Caki2 (cell line): ENCODE results near the gene TMEM198. TPM values are rescaled to one million over a fixed set of nuclear protein-coding genes. Genes with fewer than 3 reads are reported as not detected.

Experiments
- DNase-seq: peaks from one replicate; pipeline ENCODE4 v3.0.0-alpha.2; 2015; ENCODE audit warnings: low read depth
- in situ Hi-C: cut with HindIII; loops from 2 replicates; pipeline ENCODE4 v1.10.0; 2016; ENCODE audit warnings: low sequenced_read_pairs, low pct_unique_long_range_greater_than_20kb, mixed read lengths
- total RNA-seq: library from RNA; depleted of rRNA; stranded (reverse); fragments of >200 nt; shearing (Covaris generic); gene quantifications from 2 replicates; pipeline ENCODE4 v1.2.3, GENCODE V29; 2014; ENCODE audit warnings: low replicate concordance

Gene TMEM198
- total RNA-seq, 1 experiment from 2014 or later, result 4.5 TPM

DNA sequence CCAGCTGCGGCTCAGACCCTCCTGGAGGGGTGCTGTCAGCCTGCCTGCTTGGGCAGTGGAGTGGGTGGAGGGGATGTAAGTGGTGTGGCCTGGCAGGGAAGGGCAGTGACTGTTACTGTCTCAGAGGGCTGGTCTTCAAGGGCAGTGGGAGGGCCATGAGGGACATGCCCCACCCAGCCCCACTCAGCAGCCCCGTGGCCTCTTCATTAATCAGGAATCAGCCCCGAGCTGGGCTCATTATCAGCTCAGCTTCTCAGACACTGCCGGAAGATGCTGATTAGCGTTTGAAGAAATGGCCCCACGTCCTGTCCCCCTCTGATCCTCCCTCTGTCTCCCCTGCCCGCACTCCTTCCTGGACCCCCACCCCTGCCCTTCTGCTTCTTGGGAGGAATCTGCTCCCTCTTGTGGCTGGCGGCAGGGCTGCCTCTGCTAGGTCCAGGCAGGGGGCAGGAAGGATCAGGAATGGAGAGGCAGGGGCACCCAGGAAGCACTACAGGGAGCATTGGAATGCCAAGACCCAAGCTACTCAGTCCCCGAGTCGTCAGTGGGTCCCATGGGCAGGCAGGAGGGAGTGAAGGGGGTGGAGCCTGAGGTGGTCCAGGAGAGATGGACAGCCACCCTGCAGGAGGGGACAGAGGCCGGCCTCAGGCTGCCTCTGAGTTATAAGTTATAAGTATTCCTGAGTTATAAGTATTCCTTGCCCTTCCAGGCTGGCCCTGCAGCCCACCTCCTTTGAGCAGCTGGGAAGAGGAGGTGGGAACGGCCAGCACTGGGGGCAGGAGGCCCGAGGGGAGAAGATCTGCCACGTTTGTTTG is 22.6 kb upstream of the TMEM198 start:
- in situ Hi-C loops, result no loop called here
- DNase-seq, result peak; percentile 58

DNA sequence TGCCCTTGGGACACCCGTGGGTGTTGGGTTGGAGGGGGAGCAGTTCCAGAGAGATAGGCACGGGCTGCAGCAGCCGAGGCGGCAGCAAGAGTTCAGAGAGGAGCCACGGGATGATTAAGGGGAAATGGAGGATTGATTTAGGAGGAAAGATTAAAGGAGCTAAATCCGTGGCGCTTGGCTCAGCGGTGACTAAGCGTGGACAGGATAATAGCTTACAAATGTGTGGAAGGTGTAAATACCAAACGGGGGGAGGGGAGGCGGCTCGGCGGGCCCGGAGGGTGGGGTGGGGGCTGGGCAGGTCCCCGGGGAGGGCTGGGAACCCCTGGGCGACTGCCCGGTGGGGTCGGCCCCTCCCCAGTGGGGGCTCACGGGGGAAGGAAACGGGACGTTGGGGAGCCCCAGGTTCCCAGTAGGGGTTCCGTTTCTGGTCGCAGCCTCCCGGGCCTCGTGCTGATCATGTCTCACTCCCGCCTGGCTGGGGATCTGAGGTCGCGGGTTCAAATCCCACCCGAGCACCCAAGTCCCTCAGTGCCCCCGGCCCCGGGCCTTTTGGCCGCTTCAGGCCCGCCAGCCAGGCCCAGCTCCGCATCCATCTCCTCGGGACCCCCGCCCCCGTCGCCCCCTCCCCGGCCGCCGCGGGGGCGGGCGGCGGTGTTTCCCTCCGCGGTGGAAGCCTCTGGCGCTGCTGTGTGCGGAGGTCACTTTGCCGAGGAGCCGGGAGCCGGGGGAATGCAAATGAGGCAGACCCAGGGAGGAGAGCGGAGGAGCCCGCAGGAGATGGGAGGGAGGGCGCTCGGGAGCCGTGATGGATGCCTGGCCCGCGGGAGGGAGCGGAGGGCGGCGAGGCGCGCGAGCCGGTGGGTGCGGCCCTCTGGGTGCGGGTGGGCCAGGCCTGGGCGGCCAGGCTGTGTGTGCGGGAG is 21.5 kb upstream of the TMEM198 start:
- no peak for DNase-seq

DNA sequence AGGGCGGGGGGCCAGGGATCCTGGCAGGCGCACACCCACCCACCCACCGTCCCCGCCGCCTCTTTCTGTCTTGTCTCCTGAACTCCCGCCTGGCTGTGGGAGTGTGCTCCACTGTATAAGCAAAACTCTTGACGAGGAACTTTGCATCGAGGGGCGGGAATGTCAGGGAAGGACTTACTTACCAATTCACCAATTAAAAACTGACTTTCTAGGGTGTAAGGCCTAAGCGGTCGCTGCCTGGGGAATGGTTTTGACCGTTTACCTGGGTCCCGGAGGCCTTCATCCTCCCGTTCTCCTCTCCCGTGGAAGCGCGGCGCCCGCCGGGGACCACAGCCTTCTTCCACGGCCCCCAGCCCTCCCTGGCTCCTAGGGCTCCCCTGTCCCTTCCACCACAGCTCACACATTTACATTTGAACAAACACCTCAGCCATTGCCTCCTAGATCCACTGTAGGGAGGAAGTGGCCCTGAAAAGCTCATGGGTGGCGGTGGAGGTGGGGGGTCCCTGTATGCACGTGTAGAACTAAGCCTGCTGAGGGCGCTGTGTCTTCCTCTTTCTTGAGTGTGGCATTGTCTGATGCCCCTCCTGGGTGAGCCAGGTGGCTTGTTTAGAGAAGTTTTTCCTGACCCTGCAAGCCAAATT is 20.7 kb upstream of the TMEM198 start:
- in situ Hi-C loops, result no loop called here
- DNase-seq, result no peak

More for the DNA sequence above, 21.5 kb upstream of the TMEM198 start:
- in situ Hi-C loops, result no loop called here

DNA sequence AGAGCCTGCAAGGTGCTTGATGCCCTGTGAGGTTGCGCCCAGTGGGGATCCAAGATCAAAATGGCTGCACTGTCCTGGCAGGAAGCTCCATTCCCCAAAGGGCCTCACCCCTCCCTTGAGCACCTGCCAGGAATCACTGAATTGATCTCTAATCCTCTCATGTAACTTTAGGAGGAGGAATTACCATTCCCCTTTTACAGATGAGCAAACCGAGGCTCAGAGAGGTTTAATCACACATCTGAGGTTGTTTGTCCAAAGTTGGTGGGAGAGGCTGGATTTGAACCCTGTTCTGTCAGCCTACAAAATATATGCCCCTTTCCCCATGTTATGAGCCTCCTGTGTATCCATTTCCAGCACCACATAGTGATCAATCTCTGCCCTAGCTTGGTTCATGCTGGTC is 19.0 kb upstream of the TMEM198 start:
- DNase-seq, result no peak
- in situ Hi-C loops, result no loop called here

DNA sequence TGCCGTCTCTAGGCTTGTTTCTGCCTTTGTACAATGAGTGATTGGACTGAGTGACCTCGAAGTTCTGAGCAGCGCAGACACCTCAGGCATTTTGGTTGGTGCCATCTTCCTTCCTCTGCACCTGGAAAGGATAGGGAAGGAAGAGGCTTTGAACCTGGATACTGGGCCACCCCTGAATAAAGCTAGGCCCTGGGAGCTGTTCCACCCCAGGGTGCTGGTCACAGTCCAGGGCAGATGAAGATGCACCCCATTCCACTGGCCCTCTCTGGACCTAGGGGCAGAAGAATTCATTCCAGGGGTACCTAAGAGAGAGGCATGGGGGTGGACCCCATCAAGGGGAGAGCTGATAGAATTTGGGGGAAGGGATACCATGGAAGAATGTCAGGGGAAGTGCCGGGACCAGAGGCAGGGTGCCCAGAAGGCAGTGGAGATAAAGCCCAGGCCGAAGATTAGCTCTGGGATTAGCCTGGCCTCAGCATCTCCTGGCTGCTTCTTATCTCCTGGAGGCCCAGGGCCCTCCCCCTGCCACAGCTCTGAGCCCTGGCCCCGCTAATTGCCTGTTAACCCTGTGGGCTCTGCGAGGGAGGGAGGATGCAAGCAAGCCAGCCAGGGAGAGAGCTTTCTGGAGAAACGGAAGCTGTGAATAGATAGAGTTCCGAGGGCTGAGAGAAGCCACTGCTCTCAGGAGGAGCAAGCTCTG is 18.1 kb upstream of the TMEM198 start:
- in situ Hi-C loops, result no loop called here
- no peak for DNase-seq

DNA sequence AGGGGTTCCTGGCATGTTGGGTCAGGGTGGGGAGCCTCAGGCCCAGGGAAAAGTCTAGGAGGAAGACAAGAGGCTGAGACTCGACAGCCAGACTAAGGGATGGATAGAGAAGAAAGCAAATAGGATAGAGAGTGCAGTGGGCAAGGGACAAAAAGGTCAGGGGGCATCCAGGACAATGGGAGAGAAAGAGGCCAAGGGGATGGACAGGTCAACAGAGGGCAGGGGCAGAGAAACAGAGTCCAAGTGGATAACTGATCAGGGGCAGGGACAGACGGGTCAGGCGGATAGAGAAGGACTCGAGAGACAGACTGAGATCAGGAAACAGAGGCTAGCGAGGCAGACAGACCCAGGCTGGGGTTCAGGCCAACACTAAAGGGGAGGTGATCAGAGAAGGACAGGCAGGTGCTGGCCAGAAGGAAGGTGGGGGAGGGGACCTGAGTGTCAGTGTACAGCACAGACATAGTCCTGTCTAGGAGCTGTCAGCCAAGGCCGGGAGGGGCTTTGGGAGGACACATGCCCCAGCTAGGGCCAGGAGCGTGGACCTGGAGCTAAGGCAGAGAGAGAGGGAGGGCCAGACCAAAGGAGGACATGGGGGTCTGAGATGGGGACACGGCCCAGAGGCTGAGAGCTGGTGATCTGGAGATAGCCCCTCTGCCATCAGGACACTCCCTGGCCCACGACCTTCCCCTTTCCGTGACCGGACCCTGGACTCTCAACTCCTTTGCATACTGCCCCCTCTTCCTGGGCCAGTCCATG is 17.3 kb upstream of the TMEM198 start:
- no peak for DNase-seq
- in situ Hi-C loops, result no loop called here

DNA sequence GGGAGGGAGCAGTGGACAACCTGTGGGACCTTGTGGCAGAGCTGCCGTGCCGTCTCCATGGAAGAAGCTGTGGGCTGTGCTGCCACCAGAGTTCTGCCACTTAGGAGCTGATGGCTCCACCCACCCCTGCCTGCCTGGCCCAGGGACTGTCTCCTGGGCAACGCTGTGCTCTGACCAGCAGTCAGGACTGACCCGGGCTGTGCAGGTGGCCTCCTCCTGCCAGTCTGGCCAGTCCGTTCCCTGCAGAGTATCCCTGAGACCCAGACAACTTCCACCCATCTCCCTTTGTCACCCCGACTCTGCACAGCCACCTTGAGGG is 16.8 kb upstream of the TMEM198 start:
- DNase-seq, result no peak
- in situ Hi-C loops, result no loop called here

DNA sequence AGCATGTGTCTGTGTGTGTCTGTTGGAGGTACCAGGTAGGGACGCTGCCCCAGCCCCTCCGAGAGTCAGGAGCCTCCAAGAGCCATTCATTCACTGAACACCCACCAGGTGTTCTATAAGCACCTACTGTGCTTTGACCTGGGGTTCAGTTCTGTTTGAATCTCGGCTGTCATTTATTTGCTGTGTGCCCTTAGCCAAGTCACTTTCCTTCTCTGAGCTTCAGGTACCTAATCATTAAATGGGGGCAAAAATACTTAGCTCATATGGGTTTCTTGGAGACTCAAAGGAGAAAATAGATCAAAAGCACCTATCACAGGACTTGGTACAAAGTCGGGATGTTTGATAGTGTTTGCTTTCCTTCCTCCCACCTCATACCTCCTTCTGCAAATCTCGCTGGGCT is 16.4 kb upstream of the TMEM198 start:
- DNase-seq, result no peak
- in situ Hi-C loops, result no loop called here

DNA sequence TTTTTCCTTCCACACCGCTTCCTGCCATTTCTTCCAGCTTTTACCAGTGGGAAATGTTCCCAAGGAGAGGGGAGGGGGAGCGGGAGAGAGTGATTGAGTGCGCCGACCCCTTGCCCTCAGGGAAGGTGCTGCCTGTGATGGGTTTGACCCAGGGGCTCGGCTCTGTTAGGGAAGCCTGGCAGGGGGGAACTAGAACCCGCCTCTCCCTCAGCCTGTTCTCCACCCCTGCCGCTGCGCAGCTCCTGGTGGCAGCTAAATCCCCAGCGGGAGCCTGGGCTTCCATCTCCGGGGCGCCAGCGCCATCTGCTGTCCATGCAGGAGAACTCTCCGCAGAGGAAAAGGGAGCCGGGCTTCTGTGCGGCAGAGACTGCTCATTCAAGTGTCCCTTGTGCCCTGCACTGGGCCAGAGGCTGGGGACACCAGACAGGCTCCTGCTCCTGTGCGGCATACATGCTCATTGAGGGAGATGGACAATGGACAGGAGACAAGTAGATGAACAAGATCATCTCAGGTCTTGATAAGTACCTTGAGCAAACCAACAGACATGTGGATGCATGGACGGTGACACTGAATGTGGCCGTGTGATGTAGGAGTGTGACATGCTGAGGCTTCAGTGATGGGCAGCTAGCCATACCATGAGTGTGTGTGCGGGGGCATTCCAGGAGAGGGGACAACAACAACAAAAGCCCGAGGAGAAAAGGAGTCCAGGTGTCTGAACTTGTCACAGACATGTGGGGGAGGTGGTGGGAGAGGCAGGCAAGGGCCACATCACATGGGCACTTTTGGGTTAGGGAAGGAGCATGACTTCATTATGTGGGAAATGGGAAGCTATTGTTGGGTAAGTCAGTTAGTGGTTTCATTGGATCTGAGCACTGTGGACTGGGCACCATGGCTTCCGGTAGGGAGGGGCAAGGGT is 13.5 kb upstream of the TMEM198 start:
- in situ Hi-C loops, result no loop called here
- DNase-seq, result peak; percentile 62

DNA sequence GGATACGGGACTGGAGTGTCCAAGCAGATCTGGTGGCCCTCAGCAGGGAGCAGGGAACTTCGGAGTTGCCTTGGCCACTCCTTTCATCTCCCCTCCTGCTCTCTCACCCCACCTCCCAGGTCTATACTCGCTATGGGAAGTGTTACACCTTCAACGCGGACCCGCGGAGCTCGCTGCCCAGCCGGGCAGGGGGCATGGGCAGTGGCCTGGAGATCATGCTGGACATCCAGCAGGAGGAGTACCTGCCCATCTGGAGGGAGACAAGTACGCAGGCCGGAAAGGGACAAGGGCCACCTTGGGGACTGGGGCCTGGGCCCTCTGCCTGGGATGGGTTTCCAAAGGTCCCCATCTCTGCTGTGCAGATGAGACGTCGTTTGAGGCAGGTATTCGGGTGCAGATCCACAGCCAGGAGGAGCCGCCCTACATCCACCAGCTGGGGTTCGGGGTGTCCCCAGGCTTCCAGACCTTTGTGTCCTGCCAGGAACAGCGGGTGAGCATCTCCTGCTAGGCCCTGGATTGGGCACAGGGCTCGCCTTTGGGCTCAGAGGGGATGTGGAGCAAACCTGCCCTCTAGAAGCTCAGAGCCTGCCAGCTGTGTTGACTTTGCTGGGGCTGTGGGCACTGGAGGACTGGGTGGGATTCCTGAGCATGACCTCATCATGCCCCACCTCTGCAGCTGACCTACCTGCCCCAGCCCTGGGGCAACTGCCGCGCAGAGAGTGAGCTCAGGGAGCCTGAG is 12.0 kb upstream of the TMEM198 start:
- in situ Hi-C loops, result no loop called here
- no peak for DNase-seq

DNA sequence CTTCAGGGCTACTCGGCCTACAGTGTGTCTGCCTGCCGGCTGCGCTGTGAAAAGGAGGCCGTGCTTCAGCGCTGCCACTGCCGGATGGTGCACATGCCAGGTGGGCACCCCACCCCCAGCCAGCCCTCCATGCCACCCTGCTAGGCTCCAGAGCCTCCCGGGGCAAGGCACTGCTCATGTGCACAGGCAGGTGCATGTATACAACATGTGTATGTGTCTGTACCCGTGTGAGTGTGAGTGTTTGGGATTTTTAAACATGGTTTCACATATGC is 11.5 kb upstream of the TMEM198 start:
- in situ Hi-C loops, result no loop called here
- no peak for DNase-seq

DNA sequence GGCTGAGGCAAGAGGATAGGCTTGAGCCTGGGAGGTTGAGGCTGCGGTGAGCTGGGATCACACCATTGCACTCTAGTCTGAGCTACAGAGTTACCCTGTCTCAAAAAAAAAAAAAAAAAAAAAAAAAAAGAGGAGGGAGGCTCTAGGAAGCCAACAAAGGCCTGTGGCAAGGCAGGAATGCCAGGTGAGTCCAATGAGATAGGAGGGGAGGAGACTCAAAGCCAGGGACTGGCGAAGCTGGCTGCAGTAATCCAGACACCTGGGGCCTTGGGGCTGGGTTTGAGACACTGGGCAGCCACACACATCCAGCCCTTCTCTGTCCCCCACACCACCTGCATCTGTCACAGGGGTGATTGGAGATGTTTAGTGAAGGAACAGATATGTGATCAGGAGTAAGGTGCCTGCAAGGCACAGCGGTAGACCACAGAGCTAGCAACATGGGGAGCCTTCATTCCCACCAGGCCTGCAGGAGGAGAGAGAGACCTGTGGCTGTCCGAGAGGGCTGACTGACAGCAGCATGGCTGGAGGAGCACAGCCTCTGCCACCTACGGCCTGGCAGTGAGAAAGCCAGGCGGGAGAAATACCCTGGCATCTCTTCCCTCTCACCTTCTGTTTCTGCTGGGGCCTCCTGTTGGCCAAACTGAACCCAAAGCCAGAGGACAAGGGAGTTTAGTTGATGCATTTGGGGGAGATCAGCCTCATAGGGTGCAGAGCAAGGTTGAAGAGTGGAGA is 9.7 kb upstream of the TMEM198 start:
- in situ Hi-C loops, result no loop called here
- DNase-seq, result no peak

DNA sequence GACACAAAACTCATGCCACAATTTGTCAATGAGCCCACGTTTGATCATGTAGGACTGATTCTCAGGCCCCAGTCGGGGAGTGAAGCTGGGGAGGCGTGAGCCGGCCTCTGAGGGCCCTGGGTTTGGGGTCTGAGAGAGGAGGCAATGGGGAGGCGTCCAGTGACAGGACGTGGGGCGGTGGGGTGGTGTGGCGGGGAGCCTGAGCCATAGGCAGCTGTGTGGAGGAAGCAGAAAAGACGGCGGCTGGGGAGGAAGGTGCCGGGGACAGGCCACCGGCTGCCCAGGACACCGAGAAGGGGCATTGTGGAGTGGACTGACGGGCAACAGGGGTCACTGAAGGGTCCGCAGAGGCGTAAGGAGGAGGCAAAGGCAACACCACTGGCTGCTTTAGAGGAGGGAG is 7.4 kb upstream of the TMEM198 start:
- in situ Hi-C loops, result no loop called here

DNA sequence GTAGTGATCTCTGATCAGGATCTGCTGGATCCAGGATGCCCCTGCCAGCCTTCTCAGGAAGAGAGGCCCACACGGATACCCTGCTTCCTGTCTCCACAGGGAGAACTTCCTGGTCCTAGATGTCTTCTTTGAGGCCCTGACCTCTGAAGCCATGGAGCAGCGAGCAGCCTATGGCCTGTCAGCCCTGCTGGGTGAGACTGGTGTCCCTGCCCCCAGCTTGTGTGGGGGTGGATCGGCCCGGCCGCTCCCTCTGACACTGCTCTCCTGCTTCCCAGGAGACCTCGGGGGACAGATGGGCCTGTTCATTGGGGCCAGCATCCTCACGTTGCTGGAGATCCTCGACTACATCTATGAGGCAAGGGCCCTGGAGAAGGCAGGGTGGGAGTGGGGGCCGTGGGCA is 6.9 kb upstream of the TMEM198 start:
- DNase-seq, result no peak
- in situ Hi-C loops, result no loop called here

More for the DNA sequence above, 7.4 kb upstream of the TMEM198 start:
- no peak for DNase-seq

DNA sequence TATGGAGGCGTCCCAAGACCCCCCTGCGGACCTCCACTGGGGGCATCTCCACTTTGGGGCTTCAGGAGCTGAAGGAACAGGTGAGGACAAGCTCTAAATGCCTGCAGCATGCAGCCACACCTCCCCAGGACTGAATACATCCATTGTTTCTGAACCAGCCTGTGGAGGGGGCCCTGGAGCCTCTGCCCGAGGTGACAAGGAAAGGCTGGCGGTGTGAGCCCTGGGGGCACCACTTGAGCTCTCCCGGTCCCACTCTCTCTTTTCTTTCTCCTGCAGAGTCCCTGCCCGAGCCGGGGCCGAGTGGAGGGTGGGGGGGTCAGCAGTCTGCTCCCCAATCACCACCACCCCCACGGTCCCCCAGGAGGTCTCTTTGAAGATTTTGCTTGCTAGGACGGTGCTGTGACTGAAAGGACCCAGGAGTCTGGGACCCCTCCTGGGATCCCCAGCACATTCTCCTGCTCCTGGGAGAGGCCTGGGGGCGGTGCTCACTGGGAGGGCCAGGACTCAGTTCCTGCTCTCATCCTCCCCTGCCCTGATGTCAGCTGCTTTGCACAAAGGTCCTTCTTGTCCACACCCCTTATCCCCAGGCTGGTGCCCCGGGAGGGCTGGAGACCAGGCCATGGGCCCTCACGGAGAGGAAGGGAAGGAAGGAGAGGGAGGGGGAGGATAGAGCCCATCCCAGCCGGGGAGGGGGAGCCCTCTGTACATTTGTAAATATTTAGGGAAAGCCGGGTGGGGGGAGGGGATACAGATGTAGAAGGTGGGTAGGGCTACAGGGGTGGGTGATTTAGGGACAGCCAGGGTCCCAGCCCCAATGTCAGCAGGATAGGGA is 6.0 kb upstream of the TMEM198 start:
- in situ Hi-C loops, result no loop called here

More for the DNA sequence above, 6.0 kb upstream of the TMEM198 start:
- no peak for DNase-seq
